Gastroesophageal sphincter (tissue), 4 donors: ENCODE data around the gene PLAC1. TPM values are rescaled to one million over a fixed set of nuclear protein-coding genes. Genes with fewer than 3 reads are reported as not detected.

Experiments used
- ATAC-seq: fragments of 150-250 bp; one replicate; pipeline ENCODE4 v1.9.1; 2016; ENCODE audit warnings: mild to moderate bottlenecking, moderate library complexity
- H3K27ac ChIP-seq, 4 donors: fragments of 200-600 bp; sonication (generic) in 3 of 4; 1 replicate in 3 of 4; 2 replicates in 1 of 4; pipeline ENCODE4 v1.5.1; 2016 to 2019
- H3K27me3 ChIP-seq: fragments of 200-600 bp; sonication (generic); one replicate; pipeline ENCODE4 v1.5.1; 2019
- H3K36me3 ChIP-seq, 2 donors: fragments of 200-600 bp; sonication (generic); one replicate each; pipeline ENCODE4 v1.5.1; 2019; ENCODE audit warnings: control low read depth in 1 of 2
- H3K4me1 ChIP-seq, 3 donors: fragments of 200-600 bp; sonication (generic); 1 replicate in 2 of 3; 2 replicates in 1 of 3; pipeline ENCODE4 v1.5.1; 2016 to 2019; ENCODE audit warnings: control low read depth in 2 of 3
- H3K4me3 ChIP-seq, 2 donors: fragments of 200-600 bp; sonication (generic); one replicate each; pipeline ENCODE4 v1.5.1; 2019; ENCODE audit warnings: mild to moderate bottlenecking in 1 of 2, moderate library complexity in 1 of 2
- H3K9me3 ChIP-seq, 3 donors: fragments of 200-600 bp; sonication (generic); one replicate each; pipeline ENCODE4 v1.5.1; 2017 to 2019; ENCODE audit warnings: control low read depth in 2 of 3
- EP300 ChIP-seq: sonication (generic); formaldehyde crosslinking; IDR thresholded peaks from one replicate; pipeline ENCODE4 v1.6.1; 2017; ENCODE audit warnings: antibody characterized with exemption, mild to moderate bottlenecking
- POLR2A ChIP-seq, 2 donors: fragments of 450-650 bp; IDR thresholded peaks; one replicate each; pipeline ENCODE4 v1.6.1; 2017; ENCODE audit warnings: antibody characterized with exemption in 2 of 2, mild to moderate bottlenecking in 2 of 2, moderate library complexity in 1 of 2
- POLR2AphosphoS5 ChIP-seq: sonication (generic); formaldehyde crosslinking; IDR thresholded peaks from one replicate; pipeline ENCODE4 v1.6.1; 2017; ENCODE audit warnings: antibody characterized with exemption
- WGBS, 2 donors: methylation state at CpG; one replicate each; pipeline ENCODE4 v1.1.5; 2018; ENCODE audit warnings: low coverage in 1 of 2; 5-methylcytosine and 5-hydroxymethylcytosine counted together
- total RNA-seq, 4 donors: library from RNA; depleted of rRNA; stranded (reverse); fragments of >200 nt; gene quantifications; one replicate each; pipeline ENCODE4 v1.1.0, GENCODE V29; 2016
- TF ChIP-seq, protein P1 (sequence below), 4 experiments: fragments of 200-600 bp in 2 of 4; fragments of 450-650 bp in 2 of 4; sonication (generic) in 1 of 4; IDR thresholded peaks; one replicate each; pipeline ENCODE4 v1.5.1; 2017 to 2019; ENCODE audit warnings: antibody characterized with exemption in 4 of 4, mild to moderate bottlenecking in 2 of 4, moderate library complexity in 2 of 4

The PLAC1 gene
- total RNA-seq, 4 donors from 2014 or later = not detected

DNA sequence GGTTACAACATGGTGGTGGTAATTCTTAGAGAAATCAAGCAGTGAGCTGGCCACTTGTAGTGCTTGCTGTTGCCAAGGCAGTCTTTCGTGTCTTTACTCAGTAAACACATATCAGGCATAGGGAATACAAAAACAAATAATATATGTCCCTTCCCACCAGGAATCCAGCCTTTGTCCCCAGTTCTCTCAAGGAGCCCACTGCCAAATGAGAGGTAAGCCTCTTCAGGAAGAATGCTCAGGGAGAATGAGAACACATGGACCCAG is 421 bp upstream of the PLAC1 start:
- Histone ChIP-seq H3K27ac (no peak overlapping the region), H3K27me3 (no peaks in the 10 kb centered on the region), H3K4me3 (no peak overlapping the region), H3K9me3 (no peaks in the 10 kb centered on the region), H3K36me3 (no peaks in the 10 kb centered on the region), H3K4me1 (no peaks in the 10 kb centered on the region)
- TF ChIP-seq, protein P1, sequence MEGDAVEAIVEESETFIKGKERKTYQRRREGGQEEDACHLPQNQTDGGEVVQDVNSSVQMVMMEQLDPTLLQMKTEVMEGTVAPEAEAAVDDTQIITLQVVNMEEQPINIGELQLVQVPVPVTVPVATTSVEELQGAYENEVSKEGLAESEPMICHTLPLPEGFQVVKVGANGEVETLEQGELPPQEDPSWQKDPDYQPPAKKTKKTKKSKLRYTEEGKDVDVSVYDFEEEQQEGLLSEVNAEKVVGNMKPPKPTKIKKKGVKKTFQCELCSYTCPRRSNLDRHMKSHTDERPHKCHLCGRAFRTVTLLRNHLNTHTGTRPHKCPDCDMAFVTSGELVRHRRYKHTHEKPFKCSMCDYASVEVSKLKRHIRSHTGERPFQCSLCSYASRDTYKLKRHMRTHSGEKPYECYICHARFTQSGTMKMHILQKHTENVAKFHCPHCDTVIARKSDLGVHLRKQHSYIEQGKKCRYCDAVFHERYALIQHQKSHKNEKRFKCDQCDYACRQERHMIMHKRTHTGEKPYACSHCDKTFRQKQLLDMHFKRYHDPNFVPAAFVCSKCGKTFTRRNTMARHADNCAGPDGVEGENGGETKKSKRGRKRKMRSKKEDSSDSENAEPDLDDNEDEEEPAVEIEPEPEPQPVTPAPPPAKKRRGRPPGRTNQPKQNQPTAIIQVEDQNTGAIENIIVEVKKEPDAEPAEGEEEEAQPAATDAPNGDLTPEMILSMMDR (IDR thresholded peaks at IDR 0.05) = no peak
- TF ChIP-seq POLR2AphosphoS5 (no peak), EP300 (no peak), POLR2A (IDR thresholded peaks at IDR 0.05) (no peak)
- WGBS, 2 donors = no CpG with 5 or more reads among the region's 1 CpG
- no peak for ATAC-seq

DNA sequence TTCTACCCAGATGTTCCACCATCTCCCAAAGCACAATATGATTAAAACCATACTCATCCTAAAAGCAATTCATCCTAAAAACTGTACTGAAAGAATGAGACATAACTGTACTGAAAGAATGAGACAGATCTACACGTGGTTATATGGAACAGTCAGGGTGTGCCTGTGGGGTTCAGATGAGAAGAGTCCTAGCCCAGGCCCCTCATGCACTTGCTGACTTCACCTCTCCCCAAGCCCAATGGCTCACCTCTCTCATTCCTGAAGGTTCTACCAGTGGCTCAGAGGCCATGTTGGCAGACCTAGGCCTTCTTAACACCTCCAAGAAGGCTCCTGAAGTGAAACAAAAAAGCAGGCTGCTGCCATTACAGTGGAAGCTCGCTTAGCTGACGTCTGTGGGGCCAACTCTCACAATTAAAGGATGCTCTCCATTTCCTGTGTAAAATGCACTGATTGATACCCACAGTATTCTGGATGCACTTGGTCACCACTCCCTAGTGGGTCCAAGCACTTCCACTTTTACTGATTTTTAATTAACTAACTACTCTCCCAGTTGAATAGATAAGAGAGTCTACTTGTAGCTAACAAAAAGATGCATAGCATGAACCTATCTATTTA is 3.8 kb downstream of the PLAC1 start:
- Histone ChIP-seq H3K36me3 (no peaks in the 10 kb centered on the region), H3K27me3 (no peaks in the 10 kb centered on the region), H3K27ac (no peak overlapping the region), H3K4me3 (no peak overlapping the region), H3K4me1 (no peaks in the 10 kb centered on the region), H3K9me3 (no peaks in the 10 kb centered on the region)
- 50% methylated on average over 1 of the region's 3 CpGs; no CpG with 5 or more reads in 1 of the 2 donors for WGBS, 2 donors
- TF ChIP-seq POLR2A (IDR thresholded peaks at IDR 0.05) (no peak), POLR2AphosphoS5 (no peak), EP300 (no peak)
- TF ChIP-seq, protein P1 (IDR thresholded peaks at IDR 0.05) = no peak
- ATAC-seq = no peak

DNA sequence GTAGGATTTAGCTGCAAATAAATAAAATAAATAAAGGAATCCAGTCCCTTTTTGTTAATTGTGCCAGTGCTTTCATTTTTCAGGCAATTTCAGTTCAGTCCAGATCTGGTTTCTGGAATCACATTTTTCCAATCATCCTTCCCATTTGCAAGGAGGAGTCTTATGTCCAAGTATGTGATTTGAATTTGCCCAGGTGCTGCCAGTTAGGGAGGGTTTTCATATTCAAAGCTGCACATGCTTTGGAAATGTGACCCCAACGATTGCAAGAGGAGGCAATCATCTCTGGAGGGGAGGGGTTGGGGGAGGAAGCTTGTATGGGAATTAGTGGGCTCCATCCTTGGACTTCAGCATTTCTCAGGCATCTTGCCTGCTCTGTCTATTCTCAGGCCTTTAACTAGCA is 4.4 kb downstream of the PLAC1 start:
- H3K4me3 ChIP-seq = no peak overlapping the region
- H3K9me3 ChIP-seq = no peaks in the 10 kb centered on the region
- 20% methylated on average over 1 of the region's 1 CpG; no CpG with 5 or more reads in 1 of the 2 donors for WGBS, 2 donors
- no peaks in the 10 kb centered on the region for H3K36me3 ChIP-seq
- no peaks in the 10 kb centered on the region for H3K4me1 ChIP-seq
- H3K27me3 ChIP-seq = no peaks in the 10 kb centered on the region
- H3K27ac ChIP-seq = no peak overlapping the region
- no peak for ATAC-seq
- no peak for TF ChIP-seq EP300
- TF ChIP-seq POLR2AphosphoS5 = no peak
- TF ChIP-seq, protein P1 (IDR thresholded peaks at IDR 0.05) = no peak
- TF ChIP-seq POLR2A (IDR thresholded peaks at IDR 0.05) = no peak

GRCh38 chrX:134650701-134651100 is 7.6 kb downstream of the PLAC1 start:
- no peak for ATAC-seq
- Histone ChIP-seq H3K9me3 (no peaks in the 10 kb centered on the region), H3K4me1 (no peaks in the 10 kb centered on the region), H3K4me3 (no peak overlapping the region), H3K36me3 (no peaks in the 10 kb centered on the region), H3K27ac (no peak overlapping the region), H3K27me3 (no peaks in the 10 kb centered on the region)
- TF ChIP-seq EP300 = no peak
- TF ChIP-seq POLR2AphosphoS5 = no peak
- TF ChIP-seq, protein P1 (IDR thresholded peaks at IDR 0.05) = no peak
- no peak for TF ChIP-seq POLR2A (IDR thresholded peaks at IDR 0.05)
- 75% methylated on average over 5 of the region's 6 CpGs; no CpG with 5 or more reads in 1 of the 2 donors for WGBS, 2 donors

DNA sequence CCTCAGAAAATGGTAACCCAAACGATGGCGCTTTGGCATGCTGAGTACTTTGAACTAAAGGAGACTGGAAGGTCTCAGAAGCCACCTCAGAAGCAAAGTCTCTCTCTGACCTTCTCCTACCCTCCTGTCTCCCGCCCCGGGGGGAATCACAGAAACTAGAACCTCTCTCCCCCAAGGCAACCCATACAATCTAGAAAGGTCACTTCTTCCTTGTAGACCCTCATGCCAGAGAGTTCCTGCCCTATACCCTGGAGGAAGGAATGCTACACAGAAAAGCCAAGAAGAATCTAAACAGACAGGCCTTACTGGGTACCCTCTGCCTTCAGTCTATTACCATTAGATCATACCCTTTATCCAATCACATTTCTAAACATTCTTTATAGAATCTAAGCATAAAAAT is 8.5 kb downstream of the PLAC1 start:
- Histone ChIP-seq H3K27me3 (no peaks in the 10 kb centered on the region), H3K36me3 (no peaks in the 10 kb centered on the region), H3K4me3 (no peak overlapping the region), H3K27ac (no peak overlapping the region), H3K9me3 (no peaks in the 10 kb centered on the region), H3K4me1 (no peaks in the 10 kb centered on the region)
- no peak for ATAC-seq
- WGBS, 2 donors = 92% methylated on average over 4 of the region's 4 CpGs; no CpG with 5 or more reads in 1 of the 2 donors
- TF ChIP-seq EP300 = no peak
- TF ChIP-seq POLR2AphosphoS5 = no peak
- TF ChIP-seq, protein P1 (IDR thresholded peaks at IDR 0.05) = no peak
- no peak for TF ChIP-seq POLR2A (IDR thresholded peaks at IDR 0.05)
